ENCODE data around the gene MGLL. TPM values are rescaled to one million over a fixed set of nuclear protein-coding genes. Genes with fewer than 3 reads are reported as not detected.

Gene MGLL
- total RNA-seq, 4 donors from 2014 or later, result 36.7 to 146 (median 73.5) TPM

DNA sequence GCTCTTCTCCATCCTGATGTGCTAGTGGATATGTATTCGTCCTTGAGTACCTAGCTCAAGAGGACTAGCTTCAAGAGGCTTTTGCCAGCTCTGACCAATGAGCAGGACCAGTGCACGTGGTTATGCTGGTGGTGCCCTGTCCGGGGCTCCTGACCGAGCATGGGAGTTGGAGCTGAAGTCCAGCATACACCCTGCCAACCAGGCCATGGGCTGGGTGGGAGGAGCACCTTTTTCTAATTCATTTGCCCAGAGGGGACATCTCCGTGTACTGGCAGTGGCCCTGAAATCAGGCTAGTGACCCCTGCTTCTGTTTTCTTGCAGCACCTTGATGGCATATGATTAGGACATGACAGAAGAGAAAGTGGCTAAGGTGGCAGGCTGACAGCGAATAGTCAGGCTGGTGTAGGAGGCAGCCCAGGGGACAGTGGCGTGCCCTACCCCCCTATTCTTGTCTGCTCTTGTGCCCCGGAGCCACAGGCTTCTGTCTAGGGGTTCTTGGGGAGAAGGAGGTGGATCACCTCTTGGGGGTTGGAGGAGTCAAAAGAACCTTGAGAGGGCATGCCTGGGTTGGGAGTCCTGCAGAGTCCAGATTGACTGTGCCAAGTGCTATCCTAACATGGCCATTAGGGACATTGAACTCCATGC lies 176.8 kb downstream of the MGLL start:
- H3K27ac ChIP-seq, result no peak overlapping the region
- H3K4me3 ChIP-seq, result no peak overlapping the region
- H3K36me3 ChIP-seq, result no peaks in the 10 kb centered on the region
- no peak for DNase-seq
- intact Hi-C loops (cut with DNase I), result no loop called here
- no peaks in the 10 kb centered on the region for H3K9me3 ChIP-seq
- no peaks in the 10 kb centered on the region for H3K4me1 ChIP-seq
- TF ChIP-seq POLR2A (IDR thresholded peaks at IDR 0.05), result no peak
- TF ChIP-seq, protein P1, sequence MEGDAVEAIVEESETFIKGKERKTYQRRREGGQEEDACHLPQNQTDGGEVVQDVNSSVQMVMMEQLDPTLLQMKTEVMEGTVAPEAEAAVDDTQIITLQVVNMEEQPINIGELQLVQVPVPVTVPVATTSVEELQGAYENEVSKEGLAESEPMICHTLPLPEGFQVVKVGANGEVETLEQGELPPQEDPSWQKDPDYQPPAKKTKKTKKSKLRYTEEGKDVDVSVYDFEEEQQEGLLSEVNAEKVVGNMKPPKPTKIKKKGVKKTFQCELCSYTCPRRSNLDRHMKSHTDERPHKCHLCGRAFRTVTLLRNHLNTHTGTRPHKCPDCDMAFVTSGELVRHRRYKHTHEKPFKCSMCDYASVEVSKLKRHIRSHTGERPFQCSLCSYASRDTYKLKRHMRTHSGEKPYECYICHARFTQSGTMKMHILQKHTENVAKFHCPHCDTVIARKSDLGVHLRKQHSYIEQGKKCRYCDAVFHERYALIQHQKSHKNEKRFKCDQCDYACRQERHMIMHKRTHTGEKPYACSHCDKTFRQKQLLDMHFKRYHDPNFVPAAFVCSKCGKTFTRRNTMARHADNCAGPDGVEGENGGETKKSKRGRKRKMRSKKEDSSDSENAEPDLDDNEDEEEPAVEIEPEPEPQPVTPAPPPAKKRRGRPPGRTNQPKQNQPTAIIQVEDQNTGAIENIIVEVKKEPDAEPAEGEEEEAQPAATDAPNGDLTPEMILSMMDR (IDR thresholded peaks at IDR 0.05), result no peak
- H3K27me3 ChIP-seq, result no peaks in the 10 kb centered on the region
- 88 to 96% methylated on average over 5 of the region's 8 CpGs for WGBS, 2 donors

DNA sequence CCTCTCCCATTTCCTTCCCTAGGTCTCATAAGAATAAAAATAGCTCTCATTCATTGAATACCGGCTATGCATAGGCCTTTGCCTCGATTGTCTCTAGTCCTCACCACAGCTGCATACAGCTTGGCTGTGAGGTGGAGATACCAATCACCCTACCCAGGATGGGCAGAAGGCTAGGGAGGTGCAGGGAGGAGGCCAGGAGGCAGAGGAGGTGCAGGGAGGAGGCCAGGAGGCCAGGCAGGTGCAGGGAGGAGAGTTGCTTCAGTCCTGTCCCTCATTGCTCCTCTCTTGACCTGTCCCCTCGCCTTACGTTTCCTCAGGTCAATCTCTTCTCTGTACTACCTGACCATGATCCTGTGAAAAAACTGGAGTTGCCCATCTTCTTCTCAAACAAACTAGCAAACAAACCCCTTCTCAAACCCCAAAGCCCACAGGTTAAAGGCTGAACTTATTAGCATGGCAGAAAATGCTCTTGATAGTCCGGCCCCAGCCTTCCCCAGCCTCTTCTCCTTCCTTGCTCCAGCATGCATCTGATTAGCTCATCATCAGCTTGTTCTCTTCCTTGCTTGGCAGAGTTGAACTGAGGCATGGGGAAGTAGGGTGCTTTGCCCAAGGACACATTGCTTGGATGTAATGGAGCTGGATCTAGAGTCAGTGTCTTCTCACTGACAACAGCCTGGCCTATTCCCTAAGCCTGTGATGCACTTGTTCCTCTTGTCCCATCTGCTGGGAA lies 177.5 kb downstream of the MGLL start:
- intact Hi-C loops (cut with DNase I), result no loop called here
- WGBS, 2 donors, result 79 to 83% methylated on average over 4 to 5 of the region's 5 CpGs
- no peaks in the 10 kb centered on the region for H3K9me3 ChIP-seq
- no peak overlapping the region for H3K27ac ChIP-seq
- no peaks in the 10 kb centered on the region for H3K36me3 ChIP-seq
- H3K4me3 ChIP-seq, result no peak overlapping the region
- no peaks in the 10 kb centered on the region for H3K4me1 ChIP-seq
- DNase-seq, result no peak
- no peak for TF ChIP-seq POLR2A (IDR thresholded peaks at IDR 0.05)
- TF ChIP-seq, protein P1 (IDR thresholded peaks at IDR 0.05), result no peak
- no peaks in the 10 kb centered on the region for H3K27me3 ChIP-seq

DNA sequence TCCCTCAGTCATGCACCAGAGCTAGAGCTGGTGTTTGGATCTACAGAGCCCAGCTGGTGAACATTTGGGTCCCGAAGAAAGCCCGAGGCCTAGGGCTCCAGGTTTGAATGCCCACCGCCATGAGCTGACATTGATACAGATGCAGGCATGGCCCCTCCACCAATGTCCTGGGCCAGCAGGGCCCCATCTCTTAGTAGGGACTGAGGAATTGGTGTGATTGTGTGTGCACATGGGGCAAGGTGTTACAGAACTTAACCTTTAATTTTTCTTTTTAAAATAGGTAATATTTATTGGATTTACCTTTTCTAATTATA lies 182.3 kb downstream of the MGLL start:
- H3K9me3 ChIP-seq, result no peaks in the 10 kb centered on the region
- H3K27ac ChIP-seq, result no peak overlapping the region
- intact Hi-C loops (cut with DNase I), result no loop called here
- 94 to 100% methylated on average over 3 of the region's 3 CpGs for WGBS, 2 donors
- H3K4me3 ChIP-seq, result no peak overlapping the region
- no peaks in the 10 kb centered on the region for H3K4me1 ChIP-seq
- no peaks in the 10 kb centered on the region for H3K36me3 ChIP-seq
- no peak for DNase-seq
- peaks cover 0 to 8% (median 0%) of the 10 kb centered on the region in 4 donors for H3K27me3 ChIP-seq
- TF ChIP-seq, protein P1 (IDR thresholded peaks at IDR 0.05), result no peak
- TF ChIP-seq POLR2A (IDR thresholded peaks at IDR 0.05), result no peak

DNA sequence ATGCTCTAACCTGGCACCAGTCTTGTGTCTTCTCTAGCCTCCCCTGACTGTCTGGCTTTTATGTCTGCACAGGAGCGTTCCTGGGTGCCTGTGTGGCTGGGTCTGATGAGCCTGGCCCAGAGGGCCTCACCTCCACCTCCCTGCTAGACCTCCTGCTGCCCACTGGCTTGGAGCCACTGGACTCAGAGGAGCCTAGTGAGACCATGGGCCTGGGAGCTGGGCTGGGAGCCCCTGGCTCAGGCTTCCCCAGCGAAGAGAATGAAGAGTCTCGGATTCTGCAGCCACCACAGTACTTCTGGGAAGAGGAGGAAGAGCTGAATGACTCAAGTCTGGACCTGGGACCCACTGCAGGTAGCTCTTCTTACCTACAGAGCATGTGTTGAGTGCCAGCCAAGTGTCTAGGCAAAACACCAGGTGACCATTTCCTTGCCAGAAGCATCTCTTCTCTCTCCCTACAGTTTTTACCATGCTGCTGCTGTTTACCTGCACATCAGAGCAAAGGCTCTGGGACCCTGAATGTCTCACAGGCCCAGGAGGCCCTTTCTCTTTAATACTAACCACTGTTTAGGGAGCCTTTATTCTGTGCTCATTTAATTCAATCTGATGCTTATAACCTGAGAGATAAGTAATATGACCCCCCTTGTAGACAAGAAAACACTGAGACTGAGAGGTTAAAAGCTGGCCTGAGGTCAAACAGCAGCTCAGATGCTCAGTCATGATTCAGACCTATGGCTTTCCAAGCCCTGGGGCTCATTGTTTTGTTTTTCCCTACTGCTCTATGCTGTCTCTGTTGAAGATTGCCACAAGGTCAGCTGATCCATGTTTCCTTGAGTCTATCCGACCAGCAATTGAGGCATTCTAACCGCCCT lies 182.9 kb downstream of the MGLL start:
- no peaks in the 10 kb centered on the region for H3K36me3 ChIP-seq
- intact Hi-C loops (cut with DNase I), result no loop called here
- no peaks in the 10 kb centered on the region for H3K4me1 ChIP-seq
- no peak for DNase-seq
- H3K9me3 ChIP-seq, result no peaks in the 10 kb centered on the region
- 61 to 64% methylated on average over 2 to 4 of the region's 5 CpGs for WGBS, 2 donors
- TF ChIP-seq POLR2A (IDR thresholded peaks at IDR 0.05), result no peak
- TF ChIP-seq, protein P1 (IDR thresholded peaks at IDR 0.05), result no peak
- H3K4me3 ChIP-seq, result no peak overlapping the region
- peaks cover 0 to 8% (median 0%) of the 10 kb centered on the region in 4 donors for H3K27me3 ChIP-seq
- no peak overlapping the region for H3K27ac ChIP-seq

Other genes starting within 250 kb of the MGLL start
- gene TPRA1, start 231.8 kb downstream of the MGLL start, total RNA-seq, result 10 to 100 TPM; 19.2 to 25.7 (median 21.0) TPM
- 10 to 100 TPM; 10.3 to 40.4 (median 30.5) TPM for gene MCM2, start 224.1 kb downstream of the MGLL start, total RNA-seq
- gene PODXL2, start 193.3 kb downstream of the MGLL start, total RNA-seq, result 1 to 10 TPM; 2.1 to 5.5 (median 4.4) TPM
- gene ABTB1, start 149.6 kb downstream of the MGLL start, total RNA-seq, result 10 to 100 TPM in 1 of 4 donors, 1 to 10 TPM in 3; 5.6 to 21.4 (median 6.3) TPM
- under 1 TPM in 2 of 4 donors, not detected in 2; 0.38 TPM for gene KBTBD12, start 92.7 kb upstream of the MGLL start, total RNA-seq
- 100 to 1,000 TPM in 3 of 4 donors, 10 to 100 TPM in 1; 99.9 to 183 (median 124) TPM for gene SEC61A1, start 229.9 kb upstream of the MGLL start, total RNA-seq

All from esophagus squamous epithelium (tissue), 5 donors.